ENCODE measurements around the gene TMEM91. TPM values are rescaled to one million over a fixed set of nuclear protein-coding genes. Genes with fewer than 3 reads are reported as not detected.

TMEM91 gene
- total RNA-seq, 1 donor from 2014 or later: 7.6 TPM

DNA sequence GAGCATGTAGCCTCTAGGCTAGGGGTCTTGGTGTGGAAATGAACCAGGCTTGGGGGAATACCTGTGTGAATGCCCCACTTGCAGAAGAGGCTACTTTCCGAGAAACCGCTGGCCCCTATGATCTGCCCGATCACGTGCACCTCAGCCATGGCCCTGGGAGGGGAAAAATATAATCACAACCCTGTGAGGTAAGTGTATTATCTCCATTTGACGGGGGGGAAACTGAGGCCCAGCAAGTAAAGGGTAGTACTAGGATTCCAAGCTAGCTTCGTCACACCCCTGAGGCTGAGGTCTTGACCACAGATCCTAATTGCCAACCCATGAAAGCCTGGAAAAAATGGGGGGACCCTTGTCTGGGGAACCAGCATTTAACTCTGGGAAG lies 13.0 kb upstream of the TMEM91 start:
- H3K36me3 ChIP-seq (ENCODE audit: control insufficient read depth, insufficient read depth, low read length): no peaks in the 10 kb centered on the region
- TF ChIP-seq, protein P1, sequence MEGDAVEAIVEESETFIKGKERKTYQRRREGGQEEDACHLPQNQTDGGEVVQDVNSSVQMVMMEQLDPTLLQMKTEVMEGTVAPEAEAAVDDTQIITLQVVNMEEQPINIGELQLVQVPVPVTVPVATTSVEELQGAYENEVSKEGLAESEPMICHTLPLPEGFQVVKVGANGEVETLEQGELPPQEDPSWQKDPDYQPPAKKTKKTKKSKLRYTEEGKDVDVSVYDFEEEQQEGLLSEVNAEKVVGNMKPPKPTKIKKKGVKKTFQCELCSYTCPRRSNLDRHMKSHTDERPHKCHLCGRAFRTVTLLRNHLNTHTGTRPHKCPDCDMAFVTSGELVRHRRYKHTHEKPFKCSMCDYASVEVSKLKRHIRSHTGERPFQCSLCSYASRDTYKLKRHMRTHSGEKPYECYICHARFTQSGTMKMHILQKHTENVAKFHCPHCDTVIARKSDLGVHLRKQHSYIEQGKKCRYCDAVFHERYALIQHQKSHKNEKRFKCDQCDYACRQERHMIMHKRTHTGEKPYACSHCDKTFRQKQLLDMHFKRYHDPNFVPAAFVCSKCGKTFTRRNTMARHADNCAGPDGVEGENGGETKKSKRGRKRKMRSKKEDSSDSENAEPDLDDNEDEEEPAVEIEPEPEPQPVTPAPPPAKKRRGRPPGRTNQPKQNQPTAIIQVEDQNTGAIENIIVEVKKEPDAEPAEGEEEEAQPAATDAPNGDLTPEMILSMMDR (IDR thresholded peaks at IDR 0.05; ENCODE audit: insufficient read depth, low read length, severe bottlenecking): no peak
- H3K4me3 ChIP-seq (ENCODE audit: low read depth, low read length): peak overlapping the region; percentile 78
- H3K27me3 ChIP-seq (ENCODE audit: control insufficient read depth, insufficient read depth, low read length): no peaks in the 10 kb centered on the region
- DNase-seq (ENCODE audit: low read depth) (no peak), FAIRE-seq (no peak)

DNA sequence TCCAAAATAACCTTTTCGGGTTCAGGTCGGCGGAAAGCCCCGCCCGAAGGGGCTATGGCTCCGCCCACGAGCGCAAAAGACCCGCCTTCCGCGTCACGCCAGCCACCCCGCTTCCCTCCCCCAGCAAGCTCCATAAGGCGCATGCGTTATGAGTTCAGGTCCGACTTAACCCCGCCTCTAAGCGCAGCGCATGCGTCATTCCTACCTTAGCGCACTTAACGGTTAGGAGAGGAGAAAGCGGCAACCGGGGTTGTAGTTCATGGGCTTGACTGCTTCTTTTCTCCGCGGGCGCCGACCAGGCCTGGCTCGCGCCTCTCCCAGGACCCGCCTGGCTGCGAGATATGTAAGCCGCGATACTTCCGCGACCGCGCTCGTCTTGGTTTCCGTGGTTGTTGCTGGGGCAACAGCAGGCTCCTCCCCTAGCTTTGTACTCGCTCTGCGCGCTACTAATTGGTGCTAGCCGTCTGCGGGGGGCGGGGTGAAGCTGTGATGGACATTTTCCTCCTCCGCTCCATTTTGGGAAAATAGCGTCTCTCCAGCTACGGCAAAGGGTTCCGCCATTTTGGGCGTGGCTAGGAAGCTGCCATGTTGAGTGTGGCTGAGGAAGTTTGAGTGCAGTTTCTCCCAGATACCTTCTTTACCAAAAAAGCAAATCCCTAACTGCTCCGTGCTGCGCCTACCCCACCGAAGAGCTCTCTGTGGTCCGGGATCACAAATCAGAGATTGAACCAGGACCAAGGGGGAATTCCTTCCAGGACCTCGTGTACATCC lies 12.4 kb upstream of the TMEM91 start, which contains the start of gene B9D2:
Gene B9D2, minus strand, starts transcription at position 397 of the 771 bp plus-strand sequence. CDS start 630 bp downstream, outside the sequence.
- H3K27me3 ChIP-seq (ENCODE audit: control insufficient read depth, insufficient read depth, low read length): no peaks in the 10 kb centered on the region
- H3K4me3 ChIP-seq (ENCODE audit: low read depth, low read length): peak within 1 kb of the TSS; percentile 78
- TF ChIP-seq, protein P1 (IDR thresholded peaks at IDR 0.05; ENCODE audit: insufficient read depth, low read length, severe bottlenecking): no peak
- no peaks in the 10 kb centered on the region for H3K36me3 ChIP-seq (ENCODE audit: control insufficient read depth, insufficient read depth, low read length)
- peak; percentile 93 for DNase-seq (ENCODE audit: low read depth)
- no peak for FAIRE-seq

DNA sequence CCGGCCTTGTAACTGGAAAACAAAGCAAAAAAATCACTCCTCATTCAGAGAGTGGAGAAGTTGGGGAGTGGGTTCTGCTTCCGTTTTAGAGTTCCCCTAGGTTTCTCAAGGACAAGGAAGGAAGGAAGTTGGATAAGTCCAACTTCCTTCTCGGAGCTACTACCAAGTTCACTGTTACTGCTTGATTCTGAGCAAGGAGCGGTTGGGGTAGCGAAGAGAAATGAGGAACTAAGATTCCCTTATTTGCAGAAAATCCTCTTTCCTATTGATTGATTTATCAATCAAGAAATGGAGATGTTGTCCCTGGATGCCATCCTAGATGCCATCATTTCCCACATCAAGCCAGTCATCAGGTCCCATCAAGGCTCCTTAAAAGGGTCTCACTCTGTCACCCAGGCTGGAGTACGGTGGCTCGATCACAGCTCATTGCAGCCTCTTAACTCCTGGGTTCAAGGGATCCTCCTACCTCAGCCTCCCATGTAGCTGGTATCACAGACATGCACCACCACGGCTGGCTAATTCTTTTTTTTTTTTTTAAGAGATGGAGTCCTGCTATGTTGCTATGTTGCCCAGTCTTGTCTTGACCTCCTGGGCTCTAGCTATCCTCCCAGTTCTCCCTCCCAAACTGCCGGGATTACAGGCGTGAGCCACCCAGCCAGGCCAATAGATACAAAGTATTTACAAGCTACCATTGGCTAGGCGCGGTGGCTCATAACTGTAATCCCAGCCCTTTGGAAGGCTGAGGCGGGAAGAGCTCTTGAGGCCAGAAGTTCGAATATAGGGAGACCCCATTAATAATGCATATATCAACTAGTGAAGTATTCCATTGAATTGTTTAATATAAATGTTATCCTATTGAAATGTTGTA lies 11.6 kb upstream of the TMEM91 start:
- H3K36me3 ChIP-seq (ENCODE audit: control insufficient read depth, insufficient read depth, low read length): no peaks in the 10 kb centered on the region
- no peaks in the 10 kb centered on the region for H3K27me3 ChIP-seq (ENCODE audit: control insufficient read depth, insufficient read depth, low read length)
- peak overlapping the region; percentile 78 for H3K4me3 ChIP-seq (ENCODE audit: low read depth, low read length)
- DNase-seq (ENCODE audit: low read depth) (no peak), FAIRE-seq (no peak)
- TF ChIP-seq, protein P1 (IDR thresholded peaks at IDR 0.05; ENCODE audit: insufficient read depth, low read length, severe bottlenecking): no peak

DNA sequence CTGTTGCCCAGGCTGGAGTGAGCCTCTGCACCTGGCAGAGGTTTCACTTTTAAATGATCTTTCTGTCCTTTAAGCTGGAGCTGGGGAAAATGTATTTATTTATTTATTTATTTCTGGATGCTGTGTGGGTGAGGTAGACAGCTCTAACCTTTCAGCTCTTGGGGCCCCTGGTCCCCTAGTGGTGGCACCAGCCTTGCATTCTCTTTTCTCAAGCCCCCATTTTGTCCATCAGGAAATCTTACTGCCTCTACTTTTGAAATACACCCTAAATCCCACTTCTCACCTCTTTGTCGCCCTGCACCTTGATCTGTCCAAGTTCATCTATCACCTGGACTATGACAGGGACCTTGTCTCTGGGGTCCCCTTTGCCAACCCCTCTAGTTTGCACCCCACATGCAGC lies 10.2 kb upstream of the TMEM91 start:
- H3K36me3 ChIP-seq (ENCODE audit: control insufficient read depth, insufficient read depth, low read length): no peaks in the 10 kb centered on the region
- TF ChIP-seq, protein P1 (IDR thresholded peaks at IDR 0.05; ENCODE audit: insufficient read depth, low read length, severe bottlenecking): no peak
- H3K27me3 ChIP-seq (ENCODE audit: control insufficient read depth, insufficient read depth, low read length): no peaks in the 10 kb centered on the region
- no peak overlapping the region for H3K4me3 ChIP-seq (ENCODE audit: low read depth, low read length)
- DNase-seq (ENCODE audit: low read depth) (no peak), FAIRE-seq (no peak)

DNA sequence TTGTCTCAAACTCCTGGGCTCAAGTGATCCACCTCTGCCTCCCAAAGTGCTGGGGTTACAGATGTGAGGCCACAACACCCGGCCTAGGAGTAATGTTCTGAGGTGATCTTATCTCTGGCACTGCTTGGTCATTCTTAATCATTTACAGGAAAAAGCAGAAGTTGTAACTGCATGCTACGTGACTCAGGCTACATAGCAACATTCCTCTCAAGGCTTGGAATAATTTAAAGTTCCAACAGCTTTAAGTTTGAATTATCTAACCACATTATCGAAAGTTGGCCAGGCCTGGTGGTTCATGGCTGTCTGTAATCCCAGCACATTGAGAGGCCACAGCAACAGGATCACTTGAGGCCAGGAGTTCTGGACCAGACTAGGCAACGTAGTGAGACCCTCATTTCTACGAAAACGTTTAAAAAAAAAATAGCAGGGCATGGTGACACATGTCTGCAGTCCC lies 8.5 kb upstream of the TMEM91 start:
- Histone ChIP-seq H3K36me3 (ENCODE audit: control insufficient read depth, insufficient read depth, low read length) (no peaks in the 10 kb centered on the region), H3K4me3 (ENCODE audit: low read depth, low read length) (no peak overlapping the region), H3K27me3 (ENCODE audit: control insufficient read depth, insufficient read depth, low read length) (no peaks in the 10 kb centered on the region)
- peak; percentile 96 for DNase-seq (ENCODE audit: low read depth)
- FAIRE-seq: peak; percentile 77
- TF ChIP-seq, protein P1 (IDR thresholded peaks at IDR 0.05; ENCODE audit: insufficient read depth, low read length, severe bottlenecking): no peak

Data from bronchial epithelial cell (primary cell).